ENCODE measurements around the gene RPTOR.

Gene RPTOR

DNA sequence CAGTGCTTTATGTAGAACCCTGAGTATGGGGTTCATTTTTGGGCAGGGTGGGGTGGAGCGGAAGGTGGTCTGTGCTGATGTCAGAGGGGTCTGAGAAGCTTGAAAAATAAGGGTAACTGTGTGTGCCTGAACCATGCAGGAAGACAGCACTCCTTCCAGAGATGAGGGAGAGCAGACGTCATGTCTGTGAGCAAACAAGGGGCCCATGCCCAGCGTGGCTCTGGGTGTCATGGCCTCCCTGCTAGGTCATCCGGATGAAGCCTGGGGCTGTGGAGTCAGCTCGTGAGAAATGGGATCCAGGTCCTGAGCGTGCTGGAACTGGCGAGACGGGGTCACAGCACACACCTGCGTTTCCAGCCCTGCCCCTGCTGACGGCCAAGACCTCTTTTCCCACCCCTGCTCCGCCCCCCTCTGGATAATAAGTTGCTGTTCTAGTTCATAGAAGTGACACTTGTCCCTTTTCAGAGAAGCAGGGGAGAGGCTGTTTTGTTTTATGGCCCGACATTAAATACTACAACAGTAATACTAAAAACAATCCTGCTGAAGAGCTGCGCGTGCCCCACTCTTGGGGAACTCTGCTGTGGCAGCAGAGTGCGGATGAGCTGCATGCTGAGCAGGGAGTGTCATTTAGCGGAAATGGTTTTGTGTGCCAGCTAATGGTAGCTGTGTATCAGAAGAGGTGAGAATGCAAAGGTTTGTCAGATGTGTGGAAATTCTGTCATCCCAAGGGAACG lies 92.6 kb downstream of the RPTOR start:
- no peak overlapping the region for H3K4me3 ChIP-seq (replicated peaks; ENCODE audit: insufficient read depth, low read length)
- no peaks in the 10 kb centered on the region for H3K27me3 ChIP-seq (ENCODE audit: insufficient read depth, poor library complexity, severe bottlenecking)
- DNase-seq (ENCODE audit: low read depth in 1 of 2, low spot score in 1 of 2), result no peak
- TF ChIP-seq, protein P1, sequence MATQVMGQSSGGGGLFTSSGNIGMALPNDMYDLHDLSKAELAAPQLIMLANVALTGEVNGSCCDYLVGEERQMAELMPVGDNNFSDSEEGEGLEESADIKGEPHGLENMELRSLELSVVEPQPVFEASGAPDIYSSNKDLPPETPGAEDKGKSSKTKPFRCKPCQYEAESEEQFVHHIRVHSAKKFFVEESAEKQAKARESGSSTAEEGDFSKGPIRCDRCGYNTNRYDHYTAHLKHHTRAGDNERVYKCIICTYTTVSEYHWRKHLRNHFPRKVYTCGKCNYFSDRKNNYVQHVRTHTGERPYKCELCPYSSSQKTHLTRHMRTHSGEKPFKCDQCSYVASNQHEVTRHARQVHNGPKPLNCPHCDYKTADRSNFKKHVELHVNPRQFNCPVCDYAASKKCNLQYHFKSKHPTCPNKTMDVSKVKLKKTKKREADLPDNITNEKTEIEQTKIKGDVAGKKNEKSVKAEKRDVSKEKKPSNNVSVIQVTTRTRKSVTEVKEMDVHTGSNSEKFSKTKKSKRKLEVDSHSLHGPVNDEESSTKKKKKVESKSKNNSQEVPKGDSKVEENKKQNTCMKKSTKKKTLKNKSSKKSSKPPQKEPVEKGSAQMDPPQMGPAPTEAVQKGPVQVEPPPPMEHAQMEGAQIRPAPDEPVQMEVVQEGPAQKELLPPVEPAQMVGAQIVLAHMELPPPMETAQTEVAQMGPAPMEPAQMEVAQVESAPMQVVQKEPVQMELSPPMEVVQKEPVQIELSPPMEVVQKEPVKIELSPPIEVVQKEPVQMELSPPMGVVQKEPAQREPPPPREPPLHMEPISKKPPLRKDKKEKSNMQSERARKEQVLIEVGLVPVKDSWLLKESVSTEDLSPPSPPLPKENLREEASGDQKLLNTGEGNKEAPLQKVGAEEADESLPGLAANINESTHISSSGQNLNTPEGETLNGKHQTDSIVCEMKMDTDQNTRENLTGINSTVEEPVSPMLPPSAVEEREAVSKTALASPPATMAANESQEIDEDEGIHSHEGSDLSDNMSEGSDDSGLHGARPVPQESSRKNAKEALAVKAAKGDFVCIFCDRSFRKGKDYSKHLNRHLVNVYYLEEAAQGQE (IDR thresholded peaks at IDR 0.05; ENCODE audit: insufficient replicate concordance, low read depth), result no peak
- TF ChIP-seq CTCF (IDR thresholded peaks at IDR 0.05; ENCODE audit: insufficient read depth, low read length), result no peak
- TF ChIP-seq SPI1 (IDR thresholded peaks at IDR 0.05; ENCODE audit: borderline replicate concordance, low read depth), result no peak
- no peak for TF ChIP-seq POLR2AphosphoS5 (IDR thresholded peaks at IDR 0.05; ENCODE audit: low read depth)
- TF ChIP-seq GABPA (IDR thresholded peaks at IDR 0.05; ENCODE audit: low read depth), result no peak
- H3K27ac ChIP-seq (replicated peaks), result no peak overlapping the region

DNA sequence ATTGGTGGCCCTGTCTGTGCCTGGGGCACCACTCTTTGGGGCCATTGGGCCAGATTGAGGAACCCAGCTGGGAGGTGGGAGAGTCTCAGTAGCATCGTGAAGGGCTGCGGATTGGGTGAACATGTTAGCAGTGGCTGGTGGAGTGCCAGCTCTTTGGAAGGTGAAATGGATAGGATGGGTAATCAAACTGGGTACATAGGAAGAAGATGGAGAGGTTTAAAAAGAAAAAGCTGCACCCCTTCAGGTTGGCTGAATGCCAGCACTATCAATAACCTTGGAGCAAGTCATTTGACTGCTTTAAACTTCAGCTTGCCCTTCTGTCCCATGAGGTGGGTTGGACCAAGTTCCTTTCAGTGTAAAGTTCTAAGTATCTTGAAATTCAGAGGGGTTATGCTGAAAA lies 95.0 kb downstream of the RPTOR start:
- H3K4me3 ChIP-seq (replicated peaks; ENCODE audit: insufficient read depth, low read length), result no peak overlapping the region
- TF ChIP-seq GABPA (IDR thresholded peaks at IDR 0.05; ENCODE audit: low read depth), result no peak
- TF ChIP-seq CTCF (IDR thresholded peaks at IDR 0.05; ENCODE audit: insufficient read depth, low read length), result no peak
- TF ChIP-seq SPI1 (IDR thresholded peaks at IDR 0.05; ENCODE audit: borderline replicate concordance, low read depth), result no peak
- no peak for TF ChIP-seq POLR2AphosphoS5 (IDR thresholded peaks at IDR 0.05; ENCODE audit: low read depth)
- TF ChIP-seq, protein P1 (IDR thresholded peaks at IDR 0.05; ENCODE audit: insufficient replicate concordance, low read depth), result no peak
- no peaks in the 10 kb centered on the region for H3K27me3 ChIP-seq (ENCODE audit: insufficient read depth, poor library complexity, severe bottlenecking)
- no peak overlapping the region for H3K27ac ChIP-seq (replicated peaks)
- DNase-seq (ENCODE audit: low read depth in 1 of 2, low spot score in 1 of 2), result no peak

GRCh38 chr17:80640366-80641084 lies 95.9 kb downstream of the RPTOR start:
- Histone ChIP-seq H3K27me3 (ENCODE audit: insufficient read depth, poor library complexity, severe bottlenecking) (no peaks in the 10 kb centered on the region), H3K27ac (replicated peaks) (no peak overlapping the region), H3K4me3 (replicated peaks; ENCODE audit: insufficient read depth, low read length) (no peak overlapping the region)
- TF ChIP-seq POLR2AphosphoS5 (IDR thresholded peaks at IDR 0.05; ENCODE audit: low read depth) (no peak), SPI1 (IDR thresholded peaks at IDR 0.05; ENCODE audit: borderline replicate concordance, low read depth) (no peak)
- TF ChIP-seq, protein P1 (IDR thresholded peaks at IDR 0.05; ENCODE audit: insufficient replicate concordance, low read depth), result no peak
- DNase-seq (ENCODE audit: low read depth in 1 of 2, low spot score in 1 of 2), result no peak
